Activated CD4-positive, alpha-beta T cell treated with anti-CD3 and anti-CD28 coated beads, Interleukin-2, amount 50 U/mL, for 48 hours (primary cell): ENCODE measurements around the gene GALC.

Experiments used
- DNase-seq, 2 experiments: peaks; one replicate each; pipeline ENCODE4 v3.0.0-alpha.2; 2020

GALC gene

GRCh38 chr14:88005978-88006851 is 13.2 kb upstream of the GALC start:
- peak; percentile 56 to 67 for DNase-seq

GRCh38 chr14:88005050-88005481 is 12.1 kb upstream of the GALC start, which contains the start of gene GPR65:
Gene GPR65, plus strand, starts transcription at chr14:88005135. Its CDS starts 5,713 bp downstream, at chr14:88010848.
- no peak for DNase-seq

GRCh38 chr14:88004506-88005036 is 11.6 kb upstream of the GALC start:
- no peak for DNase-seq

- DNase-seq = no peak
Measured at GRCh38 chr14:88003425-88003824, 10.4 kb upstream of the GALC start.

GRCh38 chr14:88002421-88003075 is 9.6 kb upstream of the GALC start:
- DNase-seq = no peak

GRCh38 chr14:87999277-87999676 is 6.3 kb upstream of the GALC start:
- no peak for DNase-seq

- DNase-seq = no peak
Measured at GRCh38 chr14:87998482-87998881, 5.5 kb upstream of the GALC start.

GRCh38 chr14:87996291-87996592 is 3.3 kb upstream of the GALC start:
- DNase-seq = no peak

GRCh38 chr14:87995500-87996290 is 2.7 kb upstream of the GALC start:
- DNase-seq = no peak

GRCh38 chr14:87994974-87995373 is 2.0 kb upstream of the GALC start:
- DNase-seq = peak in 1 of 2 experiments; percentile 39

GRCh38 chr14:87992346-87992717 is 650 bp downstream of the GALC start:
- DNase-seq = no peak

- DNase-seq = no peak
Measured at GRCh38 chr14:87990682-87991081, 2.3 kb downstream of the GALC start.

- DNase-seq = no peak
Measured at GRCh38 chr14:87989956-87990299, 3.1 kb downstream of the GALC start.

- no peak for DNase-seq
Measured at GRCh38 chr14:87989221-87989955, 3.6 kb downstream of the GALC start.

- DNase-seq = no peak
Measured at GRCh38 chr14:87979689-87980088, 13.3 kb downstream of the GALC start.

- DNase-seq = no peak
Measured at GRCh38 chr14:87975636-87976035, 17.3 kb downstream of the GALC start.

- no peak for DNase-seq
Measured at GRCh38 chr14:87971010-87971409, 22.0 kb downstream of the GALC start.

- no peak for DNase-seq
Measured at GRCh38 chr14:87967496-87967895, 25.5 kb downstream of the GALC start.

- DNase-seq = no peak
Measured at GRCh38 chr14:87966816-87967215, 26.2 kb downstream of the GALC start.

GRCh38 chr14:87961246-87961645 is 31.7 kb downstream of the GALC start:
- no peak for DNase-seq

GRCh38 chr14:87960013-87960787 is 32.8 kb downstream of the GALC start:
- no peak for DNase-seq

- DNase-seq = no peak
Measured at GRCh38 chr14:87955501-87955900, 37.5 kb downstream of the GALC start.
